NOMO-1 treated with dmso at 0.1 percent for 144 hours (cell line): ENCODE data around the gene RINL.
A peak's percentile ranks its signal among the peaks of the same experiment; 100 is the strongest.
"Not testable (repeated sequence)": the region's sequence is repeated elsewhere in the genome, so short reads cannot be mapped to it uniquely, and the experiment has no call there.

Source experiments
- DNase-seq: peaks from one replicate; lab custom pipeline; 2025; ENCODE audit not compliant: unreplicated experiment; lab: John Stamatoyannopoulos, UW

The RINL gene

DNA sequence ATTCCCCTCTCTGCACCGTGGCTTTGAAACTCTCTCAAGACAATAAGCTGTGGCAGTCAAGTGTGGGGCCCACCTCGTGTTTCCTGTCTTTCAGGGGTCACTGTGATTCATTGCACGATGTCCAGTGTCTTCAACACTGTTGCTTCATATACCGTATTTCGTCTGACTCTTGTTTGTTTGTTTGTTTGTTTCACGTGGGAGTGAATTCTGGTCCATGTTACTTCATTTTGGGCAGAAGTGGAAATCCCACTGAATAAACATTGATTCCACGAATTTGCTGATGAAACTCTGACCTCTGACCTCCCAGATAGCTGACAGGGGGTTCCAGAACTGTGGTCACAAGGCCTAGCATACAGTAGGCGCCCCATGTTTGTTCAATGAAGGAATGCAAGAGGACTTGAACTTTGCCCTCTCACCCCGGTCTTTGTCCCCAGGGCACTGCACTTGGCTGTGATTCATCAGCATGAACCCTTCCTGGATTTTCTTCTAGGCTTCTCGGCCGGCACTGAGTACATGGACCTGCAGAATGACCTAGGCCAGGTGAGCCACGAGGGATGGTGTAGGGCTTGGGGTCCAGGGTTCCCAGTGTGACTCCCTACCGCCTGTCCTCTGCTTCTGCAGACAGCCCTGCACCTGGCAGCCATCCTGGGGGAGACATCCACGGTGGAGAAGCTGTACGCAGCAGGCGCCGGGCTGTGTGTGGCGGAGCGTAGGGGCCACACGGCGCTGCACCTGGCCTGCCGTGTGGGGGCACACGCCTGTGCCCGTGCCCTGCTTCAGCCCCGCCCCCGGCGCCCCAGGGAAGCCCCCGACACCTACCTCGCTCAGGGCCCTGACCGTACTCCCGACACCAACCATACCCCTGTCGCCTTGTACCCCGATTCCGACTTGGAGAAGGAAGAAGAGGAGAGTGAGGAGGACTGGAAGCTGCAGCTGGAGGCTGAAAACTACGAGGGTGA is 26.8 kb upstream of the RINL start:
- DNase-seq = no peak

DNA sequence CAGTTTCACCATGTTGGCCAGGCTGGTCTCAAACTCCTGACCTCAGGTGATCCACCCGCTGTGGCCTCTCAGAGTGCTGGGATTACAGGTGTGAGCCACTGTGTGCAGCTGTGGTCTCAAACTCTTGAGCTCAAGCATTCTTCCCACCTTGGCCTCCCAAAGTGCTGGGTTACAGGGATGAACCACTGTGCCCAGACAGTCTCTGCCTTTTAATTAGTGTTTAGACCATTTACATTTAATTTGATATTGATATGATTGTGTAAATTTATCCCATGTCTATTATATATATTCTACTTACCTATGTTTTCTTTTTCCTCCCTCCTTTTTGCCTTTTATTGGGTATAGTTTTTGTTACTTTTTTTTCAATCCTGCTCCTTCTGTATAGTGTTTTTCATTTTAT is 23.6 kb upstream of the RINL start:
- DNase-seq = no peak

DNA sequence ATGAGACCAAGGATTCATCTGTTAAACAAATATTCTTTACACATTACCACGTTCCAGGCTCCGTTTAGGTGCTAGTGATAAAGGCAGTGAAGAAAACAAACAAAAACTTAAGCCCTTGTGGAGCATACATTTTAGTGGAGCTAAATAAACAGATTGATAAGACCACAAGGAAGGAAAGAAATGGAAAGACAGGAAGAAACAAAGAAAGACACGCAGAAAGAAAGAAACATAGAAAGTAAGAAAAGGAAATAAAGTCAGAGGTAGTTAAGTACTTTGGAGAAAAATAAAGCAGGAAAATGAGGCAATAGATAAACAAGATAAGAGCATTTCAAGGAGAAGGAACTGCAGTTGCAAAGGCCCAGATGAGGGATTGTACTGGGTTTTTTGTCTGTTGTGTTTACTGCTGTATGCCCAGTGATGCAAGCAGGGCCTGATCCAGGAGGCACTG is 22.7 kb upstream of the RINL start:
- no peak for DNase-seq

DNA sequence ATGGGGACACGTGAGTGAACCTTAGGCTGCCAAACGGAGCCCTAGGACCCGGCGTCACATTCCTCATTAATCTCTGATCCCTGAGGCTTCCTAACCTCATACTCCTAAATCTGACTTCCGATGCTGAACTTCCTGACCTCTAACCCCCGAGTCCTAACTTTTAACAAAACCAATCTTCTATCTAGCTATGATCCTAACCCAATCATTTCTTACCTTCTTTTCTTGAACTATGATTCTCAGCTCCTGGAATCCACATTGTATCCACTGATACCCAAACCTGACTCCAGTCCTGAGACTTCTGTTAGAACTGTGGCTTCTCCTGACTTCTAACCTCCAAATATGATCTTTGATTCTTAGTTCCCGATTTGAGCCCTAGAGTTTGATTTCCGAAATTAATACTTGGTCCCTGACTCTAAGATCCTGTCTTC is 22.1 kb upstream of the RINL start:
- no peak for DNase-seq

DNA sequence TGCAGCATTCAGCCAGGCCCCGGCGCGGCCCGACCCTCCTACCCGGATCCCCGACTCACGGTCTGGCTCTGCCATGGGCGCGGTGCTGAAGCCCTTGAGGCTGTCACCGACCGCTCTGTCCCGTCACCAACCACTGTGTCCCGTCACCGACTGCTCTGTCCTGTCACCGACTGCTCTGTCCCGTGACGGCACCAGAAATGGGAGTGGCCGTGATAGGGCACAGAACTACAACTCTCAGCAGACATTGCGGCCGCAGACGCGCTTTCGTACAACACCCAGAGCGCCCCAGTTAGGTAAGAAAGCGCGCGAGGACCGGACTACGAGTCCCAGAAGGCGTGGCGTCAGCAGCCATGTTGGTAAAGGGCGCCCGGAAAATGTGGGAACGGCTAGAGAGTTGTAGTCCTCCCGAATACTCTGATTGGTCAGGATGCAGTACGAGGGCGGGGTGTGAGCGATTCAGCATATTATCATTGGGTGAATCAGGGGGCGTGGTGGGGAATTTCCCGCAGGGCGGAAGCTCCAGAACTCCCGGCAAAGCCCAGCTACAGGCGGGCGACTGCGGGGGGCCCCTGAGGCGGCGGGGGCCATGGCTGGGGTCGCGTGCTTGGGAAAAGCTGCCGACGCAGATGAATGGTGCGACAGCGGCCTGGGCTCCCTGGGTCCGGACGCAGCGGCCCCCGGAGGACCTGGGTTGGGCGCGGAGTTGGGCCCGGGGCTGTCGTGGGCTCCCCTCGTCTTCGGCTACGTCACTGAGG is 21.5 kb upstream of the RINL start, which contains the start of the genes NFKBIB and SIRT2:
NFKBIB (plus strand) TSS at position 523 of the 755 bp plus-strand sequence; CDS start at position 587, 64 bp downstream.
SIRT2 (minus strand) TSS at position 172 of the 755 bp plus-strand sequence; CDS start at position 75, 97 bp downstream.
- peak; percentile 99 for DNase-seq

DNA sequence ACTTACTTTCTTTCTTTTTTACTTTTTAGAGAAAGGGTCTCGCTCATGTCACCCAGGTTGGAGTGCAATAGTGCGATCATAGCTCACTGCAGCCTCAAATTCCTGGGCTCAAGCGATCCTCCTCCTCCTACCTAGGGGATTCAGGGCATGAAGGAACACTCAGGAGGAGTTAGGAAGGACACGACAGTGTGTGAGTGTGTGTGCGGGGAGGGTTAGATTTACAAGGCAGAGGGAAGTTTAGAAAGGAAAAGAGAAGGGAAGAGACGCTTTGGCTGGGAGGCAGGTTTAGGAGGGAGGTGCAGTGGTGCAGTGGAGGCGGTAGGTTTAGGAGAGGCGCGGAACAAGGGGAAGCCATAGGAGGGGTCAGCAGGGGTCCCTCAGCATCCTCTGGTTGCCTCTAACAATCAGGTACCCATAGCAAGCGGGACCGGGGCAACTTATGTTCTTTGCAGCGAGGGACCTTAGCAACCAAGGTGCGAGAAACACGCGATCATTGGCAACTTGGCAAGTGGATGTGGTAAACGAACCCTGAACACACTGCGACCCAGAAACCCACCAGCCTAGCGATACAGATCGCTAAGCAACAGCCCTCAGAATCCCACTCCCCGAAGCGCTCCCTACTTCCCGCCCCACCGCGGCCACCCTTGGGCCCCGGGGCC is 20.8 kb upstream of the RINL start:
- DNase-seq = no peak

DNA sequence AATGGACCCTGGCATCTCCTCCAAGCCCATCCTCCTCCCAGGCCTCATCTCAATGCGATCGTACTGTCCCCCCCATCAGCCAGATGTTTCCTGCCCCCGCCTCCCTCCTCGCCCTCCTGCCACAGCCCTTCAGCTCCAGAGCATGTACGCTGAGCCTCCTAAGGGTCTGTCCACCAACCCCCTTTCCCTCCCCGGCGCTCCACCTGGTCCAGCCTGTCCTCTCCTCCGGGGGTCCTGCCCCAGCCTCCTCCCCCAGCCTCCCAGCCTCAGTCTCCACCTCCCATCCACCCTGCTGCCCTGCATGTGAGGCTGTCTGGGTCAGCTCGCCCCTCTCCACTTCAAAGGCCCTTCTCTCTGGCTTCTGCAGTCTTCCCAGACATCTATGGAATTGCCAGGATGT is 16.9 kb upstream of the RINL start:
- no peak for DNase-seq

DNA sequence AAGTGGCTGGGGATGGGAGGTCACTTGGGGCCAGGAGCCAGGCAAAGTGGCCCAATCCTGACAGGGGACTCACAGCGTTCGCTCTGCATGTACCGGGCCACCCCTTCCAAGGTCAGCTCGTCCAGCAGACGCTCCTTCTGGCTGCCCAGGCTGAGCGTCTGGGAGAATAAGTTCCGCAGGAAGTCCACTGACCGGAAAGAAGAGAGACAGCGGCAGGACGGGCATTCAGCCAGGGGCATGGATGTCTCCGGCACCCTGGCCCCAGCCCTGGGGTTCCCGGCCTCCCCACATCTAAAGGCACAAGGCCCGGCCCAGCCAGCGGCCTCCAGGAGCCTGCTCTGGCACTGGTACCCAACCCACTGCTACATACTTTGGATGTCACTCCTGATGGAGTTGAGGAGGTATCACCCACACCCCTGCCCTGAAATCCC is 15.3 kb upstream of the RINL start:
- DNase-seq = no peak

DNA sequence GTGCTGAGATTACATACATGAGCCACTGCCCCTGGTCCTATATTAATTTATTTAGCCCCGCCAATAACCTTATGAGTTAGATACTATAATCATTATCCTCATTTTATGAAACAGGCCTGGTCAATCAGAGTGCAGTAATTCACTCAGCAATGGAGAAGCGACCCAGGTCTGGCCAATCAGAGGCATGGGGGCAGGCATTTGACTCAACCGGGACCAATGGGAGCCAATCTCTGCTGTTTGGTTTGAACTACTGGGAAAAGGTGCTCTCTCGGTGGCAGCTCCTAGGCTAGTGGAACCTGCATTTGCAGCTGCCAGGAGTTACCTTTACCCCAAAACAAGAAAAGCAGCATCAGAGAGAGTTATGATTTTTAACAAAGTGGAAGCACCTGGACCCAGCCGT is 14.8 kb upstream of the RINL start:
- no peak for DNase-seq

DNA sequence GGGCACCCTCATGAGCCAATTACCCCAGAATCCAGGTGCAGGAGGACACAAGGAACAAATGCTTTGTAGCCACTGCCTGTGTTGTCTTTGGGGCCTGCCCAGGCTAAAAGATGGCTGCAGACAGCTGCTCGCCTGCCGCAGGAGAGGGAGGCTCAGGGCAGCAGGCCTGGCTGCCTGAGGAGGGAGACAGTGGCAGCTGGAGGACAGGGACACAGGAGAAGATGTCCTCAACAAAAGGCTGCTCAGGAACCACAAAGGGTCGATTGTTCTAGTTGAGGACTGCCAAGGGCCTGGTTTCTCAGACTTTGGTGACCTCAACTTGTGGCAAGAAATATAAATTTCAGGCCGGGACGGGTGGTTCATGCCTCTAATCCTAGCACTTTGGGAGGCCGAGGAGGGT is 13.7 kb upstream of the RINL start:
- DNase-seq = no peak

DNA sequence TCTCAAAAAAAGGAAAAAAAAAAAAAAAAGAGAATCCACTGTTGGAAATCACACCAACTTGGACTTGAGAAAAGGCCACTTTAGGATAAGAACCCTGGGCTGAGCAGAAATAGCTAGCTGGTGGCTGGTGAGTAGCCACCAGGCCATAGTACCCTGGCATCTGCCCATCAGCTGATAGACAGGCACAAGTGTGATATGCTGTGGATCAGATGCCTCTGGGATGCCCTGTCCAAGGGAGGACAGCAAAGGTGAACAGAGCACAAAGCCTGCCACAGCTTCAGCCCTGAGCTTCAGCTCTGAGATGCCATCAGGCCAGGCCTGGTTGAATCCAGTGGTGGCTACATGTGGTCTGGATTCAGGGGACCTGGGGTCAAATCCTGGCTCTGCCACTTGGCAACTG is 12.6 kb upstream of the RINL start:
- no peak for DNase-seq

DNA sequence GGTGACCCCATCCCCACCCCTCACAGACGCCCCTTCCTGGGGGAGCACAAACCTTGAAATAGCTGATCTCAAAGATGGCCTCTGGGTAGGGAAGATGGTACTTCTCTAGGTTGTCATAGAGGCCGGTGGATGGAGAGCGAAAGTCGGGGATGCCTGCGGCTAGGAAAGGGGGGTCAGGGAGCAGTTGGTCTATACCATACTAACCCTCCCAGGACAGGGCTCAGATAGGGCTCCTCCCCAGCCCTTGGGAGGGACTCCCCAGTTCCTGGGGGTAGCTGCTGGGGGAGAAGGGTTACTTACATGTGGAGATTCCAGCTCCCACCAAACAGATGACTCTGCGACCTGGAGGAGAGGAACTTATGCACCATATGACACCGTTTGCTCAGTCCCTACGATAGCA is 11.7 kb upstream of the RINL start:
- no peak for DNase-seq

DNA sequence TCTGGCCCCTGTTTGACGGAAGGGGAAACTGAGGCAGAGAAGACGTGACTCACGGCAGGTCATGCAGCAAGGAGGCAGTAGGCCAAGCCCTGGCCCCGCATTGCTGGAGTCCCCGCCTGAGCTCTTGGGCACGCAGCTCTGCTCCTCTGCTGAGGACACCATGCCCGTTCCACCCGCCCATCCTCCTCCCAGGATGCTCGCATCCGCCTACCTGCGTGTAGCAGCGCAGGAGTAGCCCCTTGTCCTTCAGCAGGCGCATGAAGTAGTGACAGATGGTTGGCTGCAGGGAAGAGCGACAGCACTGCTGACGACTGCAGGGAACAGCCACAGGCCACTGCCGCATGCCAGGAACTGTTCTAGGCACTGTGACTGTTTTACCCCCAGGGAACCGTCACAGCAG is 10.8 kb upstream of the RINL start:
- no peak for DNase-seq

DNA sequence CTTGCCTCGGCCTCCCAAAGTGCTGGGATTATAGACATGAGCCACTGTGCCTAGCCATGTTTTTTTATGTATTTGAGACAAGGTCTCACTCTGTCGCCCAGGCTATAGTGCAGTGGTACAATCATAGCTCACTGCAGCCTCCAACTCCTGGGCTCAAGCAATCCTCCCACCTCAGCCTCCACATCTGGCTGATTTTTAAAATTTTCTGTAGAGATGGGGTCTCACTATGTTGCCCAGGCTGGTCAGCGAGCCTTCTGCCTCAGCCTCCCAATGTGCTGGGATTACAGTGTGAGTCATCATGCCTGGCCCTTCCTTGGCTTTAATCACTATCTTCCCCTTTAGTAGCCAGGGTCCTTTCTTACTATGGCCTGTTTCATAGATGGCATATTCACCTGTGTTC is 6.6 kb upstream of the RINL start:
- not testable (repeated sequence) for DNase-seq

DNA sequence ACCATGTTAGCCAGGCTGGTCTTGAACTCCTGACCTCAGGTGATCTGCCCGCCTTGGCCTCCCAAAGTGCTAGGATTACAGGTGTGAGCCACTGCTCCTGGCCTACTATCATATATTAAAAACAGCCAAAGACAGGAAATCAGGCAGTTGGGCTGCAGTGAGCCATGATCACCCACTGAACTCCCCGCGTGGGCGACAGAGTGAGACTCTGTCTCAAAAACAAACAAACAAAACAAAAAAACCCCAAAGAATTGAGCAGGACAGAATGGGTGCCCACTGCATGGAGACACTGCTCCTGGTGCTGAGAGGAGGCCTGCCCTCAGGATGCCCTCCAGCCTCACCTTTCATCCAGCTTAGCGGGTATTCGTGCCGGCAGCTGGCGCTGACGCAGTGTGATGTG is 5.2 kb upstream of the RINL start:
- DNase-seq = no peak

DNA sequence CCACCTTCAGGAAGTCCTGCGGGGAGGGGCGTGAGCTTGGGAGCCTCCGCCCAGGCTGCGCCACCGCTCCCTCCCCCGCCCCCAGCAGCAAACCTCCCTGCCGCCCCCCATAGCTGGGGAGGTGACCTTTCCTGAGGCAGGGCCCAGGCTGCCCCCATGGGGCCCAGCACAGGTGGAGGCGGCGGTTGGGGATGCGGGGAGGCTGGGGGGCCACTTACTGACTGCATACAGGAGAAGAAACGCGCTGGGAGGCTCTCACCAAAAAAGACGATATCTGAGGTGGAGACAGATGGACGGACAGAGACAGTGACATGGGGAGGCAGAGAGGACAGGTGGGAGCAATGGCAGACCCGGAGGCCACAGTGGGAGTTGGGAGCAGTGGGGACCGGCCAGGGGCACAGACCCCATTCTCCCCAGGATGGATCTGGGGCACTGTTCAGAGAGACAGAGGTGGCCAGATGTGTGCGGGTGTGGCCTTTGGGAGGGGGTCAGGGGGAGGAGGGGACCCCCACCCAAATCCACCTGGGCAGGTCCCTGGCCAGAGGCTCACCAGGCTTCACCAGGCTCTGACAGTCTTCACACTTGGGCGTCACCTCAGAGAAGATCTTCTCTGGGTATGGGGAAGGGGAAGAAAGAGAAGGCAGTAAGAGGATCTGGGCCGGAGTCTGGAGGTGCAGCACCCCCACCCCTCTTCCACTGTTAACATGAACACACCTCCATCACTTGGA is 3.0 kb upstream of the RINL start:
- DNase-seq = no peak

DNA sequence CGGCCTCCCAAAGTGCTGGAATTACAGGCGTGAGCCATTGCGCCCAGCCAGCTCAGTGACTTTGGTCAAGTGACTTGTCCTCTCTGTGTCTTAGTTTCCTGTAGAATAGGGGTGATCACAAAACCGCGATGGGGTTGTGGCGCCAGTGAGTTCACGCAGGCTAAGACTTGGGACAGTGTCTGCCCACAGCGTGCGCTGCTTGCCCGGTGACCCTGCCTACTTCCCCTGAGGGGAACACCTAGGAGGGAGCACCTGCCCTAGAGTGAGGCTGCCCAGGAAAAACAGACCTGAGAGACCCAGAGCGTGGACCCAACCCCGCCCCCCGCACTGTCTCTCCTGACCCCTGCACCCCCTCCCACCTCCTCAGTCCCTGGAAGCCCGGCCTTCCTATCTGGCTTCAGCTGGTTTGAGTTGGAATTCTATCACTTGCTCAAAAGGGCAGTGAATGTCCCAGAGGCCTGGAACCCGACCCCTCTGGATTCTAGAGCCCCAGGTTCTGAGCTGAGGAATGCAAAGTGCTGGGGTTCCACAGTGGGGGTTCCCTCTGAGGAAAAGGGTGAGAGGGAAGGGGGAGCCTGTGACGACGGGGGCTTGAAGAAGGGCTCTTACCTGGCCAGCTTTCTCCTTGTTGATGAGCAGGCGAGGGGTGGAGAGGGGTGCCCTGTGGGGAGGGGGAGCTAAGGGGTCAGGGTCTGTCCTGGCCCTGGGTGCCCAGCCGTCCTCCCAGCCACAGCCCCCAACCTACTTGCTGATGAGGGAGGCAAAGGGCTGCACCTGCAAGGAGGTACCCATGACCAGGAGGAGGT is 2.2 kb upstream of the RINL start:
- no peak for DNase-seq

DNA sequence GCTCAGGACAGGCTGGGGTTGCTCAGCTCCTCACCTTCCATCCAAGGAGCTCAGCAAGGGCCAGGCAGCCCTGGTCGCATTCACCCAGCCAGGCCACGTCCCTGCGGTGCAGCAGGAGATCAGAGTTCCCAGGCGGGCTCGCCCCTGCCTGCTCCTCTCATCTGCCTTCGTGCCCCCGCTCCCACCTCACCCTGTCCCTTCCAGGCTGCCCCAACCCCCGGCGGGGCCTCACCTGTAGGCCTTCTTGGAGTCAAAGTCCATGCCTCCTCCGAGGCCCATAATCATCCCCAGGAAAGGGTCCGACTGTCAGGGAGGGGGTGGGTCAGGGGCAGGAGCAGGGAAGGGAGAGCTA is 1.3 kb upstream of the RINL start:
- DNase-seq = no peak

DNA sequence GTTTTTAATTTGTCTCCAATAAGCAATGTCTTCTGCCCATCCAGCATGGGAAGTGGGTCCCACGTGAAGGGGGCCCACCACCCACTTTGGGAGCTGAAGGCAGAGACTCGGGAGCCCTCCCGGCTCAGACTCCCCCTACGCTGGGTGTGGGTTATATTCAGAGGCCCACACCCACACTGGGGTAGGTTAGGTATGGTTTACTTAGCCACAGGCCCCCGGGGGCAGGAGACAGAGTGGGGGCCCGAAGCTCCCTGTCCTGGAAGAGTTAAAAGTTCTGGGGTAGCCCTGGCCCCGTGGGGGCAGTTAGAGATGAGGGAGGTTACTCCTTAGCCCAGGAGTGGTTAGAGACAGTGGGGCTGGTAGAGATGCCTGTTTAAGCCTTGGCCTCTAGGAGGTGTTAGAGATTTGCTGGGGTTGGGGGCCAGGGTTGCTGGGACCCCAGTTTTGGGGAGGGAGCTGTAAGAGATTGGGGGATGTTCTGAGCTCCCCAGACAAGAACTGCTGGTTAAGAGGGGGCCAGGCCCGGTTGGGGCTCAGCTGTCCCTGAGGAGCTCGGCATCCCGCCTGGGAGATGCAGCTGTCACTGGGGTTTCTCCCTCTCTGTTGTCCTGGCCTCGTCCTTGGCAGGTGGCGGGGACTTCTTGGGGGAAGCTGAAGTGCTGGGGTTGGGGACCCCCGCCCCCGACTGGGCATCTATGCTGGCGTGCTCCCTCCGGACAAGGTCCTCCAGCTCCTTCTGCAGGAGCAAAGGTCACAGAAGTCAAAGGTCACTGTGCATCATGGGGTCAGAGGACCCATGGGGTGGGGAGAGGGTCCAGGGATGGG is 712 bp upstream of the RINL start:
- no peak for DNase-seq
